Neural cell (in vitro differentiated cells): ENCODE measurements around the gene SLC15A5. TPM values are rescaled to one million over a fixed set of nuclear protein-coding genes. Genes with fewer than 3 reads are reported as not detected.

Source experiments
- H2AFZ ChIP-seq: fragments of 200-600, 300-800 bp; sonication (generic), shearing (Covaris generic); 2 replicates; pipeline ENCODE4 v1.6.0; 2014; ENCODE audit warnings: low read depth, mild to moderate bottlenecking, antibody characterized with exemption, low read length, moderate library complexity
- H3F3A ChIP-seq: fragments of 200-600 bp; shearing (Covaris generic); 2 replicates; pipeline ENCODE4 v1.6.1; 2016; ENCODE audit warnings: mild to moderate bottlenecking, moderate library complexity, mixed read lengths, antibody characterized with exemption, low read length; ENCODE audit not compliant: insufficient read depth, poor library complexity, severe bottlenecking
- H3K27ac ChIP-seq: fragments of 200-600, 300-800 bp; sonication (generic), shearing (Covaris generic); 2 replicates; pipeline ENCODE4 v1.5.1; 2014; ENCODE audit warnings: mild to moderate bottlenecking, low read length, moderate library complexity
- H3K27me3 ChIP-seq: fragments of 300-800, 200-600 bp; sonication (generic), shearing (Covaris generic); 2 replicates; pipeline ENCODE4 v1.6.0; 2014; ENCODE audit warnings: mild to moderate bottlenecking, low read depth, low read length, moderate library complexity; ENCODE audit not compliant: insufficient read depth
- H3K36me3 ChIP-seq: fragments of 300-800, 200-600 bp; sonication (generic), shearing (Covaris generic); 2 replicates; pipeline ENCODE4 v1.5.1; 2014; ENCODE audit warnings: mild to moderate bottlenecking, antibody characterized with exemption, low read length, moderate library complexity; ENCODE audit not compliant: insufficient read depth
- H3K4me2 ChIP-seq: fragments of 300-800, 200-600 bp; sonication (generic), shearing (Covaris generic); 2 replicates; pipeline ENCODE4 v1.6.0; 2014; ENCODE audit warnings: mild to moderate bottlenecking, low read length
- H3K4me3 ChIP-seq: fragments of 300-800, 200-600 bp; sonication (generic), shearing (Covaris generic); 2 replicates; pipeline ENCODE4 v1.5.1; 2014; ENCODE audit warnings: mild to moderate bottlenecking, low read length, moderate library complexity
- H3K79me2 ChIP-seq: fragments of 200-600 bp; shearing (Covaris generic); replicated peaks from 2 replicates; pipeline ENCODE4 v1.6.0; 2014; ENCODE audit warnings: mild to moderate bottlenecking, low read length, moderate library complexity; ENCODE audit not compliant: insufficient read depth
- H3K9ac ChIP-seq: fragments of 300-800, 200-600 bp; sonication (generic), shearing (Covaris generic); 2 replicates; pipeline ENCODE4 v1.6.1; 2016; ENCODE audit warnings: mild to moderate bottlenecking, low read length, mixed read lengths
- H3K9me2 ChIP-seq: fragments of 200-600 bp; shearing (Covaris generic); 2 replicates; pipeline ENCODE4 v1.6.1; 2016; ENCODE audit warnings: mild to moderate bottlenecking, low read length, mixed read lengths; ENCODE audit not compliant: insufficient read depth
- H3K9me3 ChIP-seq: fragments of 200-600, 300-800 bp; sonication (generic), shearing (Covaris generic); 2 replicates; pipeline ENCODE4 v1.6.1; 2016; ENCODE audit warnings: mild to moderate bottlenecking, mixed run types, low read length, moderate library complexity, mixed read lengths
- H4K20me1 ChIP-seq: fragments of 200-600 bp; shearing (Covaris generic); 2 replicates; pipeline ENCODE4 v1.6.1; 2016; ENCODE audit warnings: mild to moderate bottlenecking, mixed run types; ENCODE audit not compliant: insufficient read depth
- CTCF ChIP-seq: fragments of 450-650 bp; IDR thresholded peaks from 2 replicates; pipeline ENCODE4 v1.5.1; 2014; ENCODE audit warnings: antibody characterized with exemption, mild to moderate bottlenecking, moderate library complexity; ENCODE audit not compliant: poor library complexity, severe bottlenecking
- EP300 ChIP-seq: fragments of 450-650 bp; conservative IDR thresholded peaks from 2 replicates; pipeline ENCODE4 v1.6.1; 2014; ENCODE audit warnings: antibody characterized with exemption, mild to moderate bottlenecking, moderate library complexity; ENCODE audit not compliant: poor library complexity, severe bottlenecking
- EZH2 ChIP-seq: fragments of 200-600, 300-800 bp; shearing (Covaris generic), sonication (generic); IDR thresholded peaks from 2 replicates; pipeline ENCODE4 v1.6.1; 2014; ENCODE audit warnings: antibody characterized with exemption, low read length, borderline replicate concordance, mild to moderate bottlenecking; ENCODE audit not compliant: insufficient read depth, poor library complexity, severe bottlenecking
- MXI1 ChIP-seq: fragments of 450-650 bp; conservative IDR thresholded peaks from 2 replicates; pipeline ENCODE4 v1.6.1; 2014; ENCODE audit warnings: antibody characterized with exemption, mild to moderate bottlenecking; ENCODE audit not compliant: poor library complexity, severe bottlenecking
- POLR2AphosphoS5 ChIP-seq: IDR thresholded peaks from 2 replicates; pipeline ENCODE4 v1.6.1; 2012
- RAD21 ChIP-seq: fragments of 450-650 bp; conservative IDR thresholded peaks from 2 replicates; pipeline ENCODE4 v1.6.1; 2014; ENCODE audit warnings: antibody characterized with exemption, mild to moderate bottlenecking, moderate library complexity
- REST ChIP-seq: IDR thresholded peaks from 2 replicates; pipeline ENCODE4 v1.6.1; 2012; ENCODE audit warnings: borderline replicate concordance
- SMC3 ChIP-seq: fragments of 450-650 bp; conservative IDR thresholded peaks from 2 replicates; pipeline ENCODE4 v1.6.1; 2014; ENCODE audit warnings: antibody characterized with exemption, mild to moderate bottlenecking, moderate library complexity; ENCODE audit not compliant: poor library complexity
- TAF1 ChIP-seq: IDR thresholded peaks from 2 replicates; pipeline ENCODE4 v1.6.1; 2012; ENCODE audit warnings: low read depth
- polyA plus RNA-seq: library from polyadenylated mRNA; depleted of rRNA; stranded (reverse); fragments of >200 nt; gene quantifications from 2 replicates; pipeline ENCODE4 v1.2.3, GENCODE V29; 2014

The SLC15A5 gene
- polyA plus RNA-seq, 1 donor from 2014 or later: not detected

- Histone ChIP-seq H3K9me2 (no peaks in the 10 kb centered on the region), H3K4me2 (no peak overlapping the region)
- TF ChIP-seq EP300 (no peak), SMC3 (no peak)
Observed at GRCh38 chr12:16238661-16239060, 38.8 kb downstream of the SLC15A5 start.

GRCh38 chr12:16229676-16230075 is 47.8 kb downstream of the SLC15A5 start:
- Histone ChIP-seq H4K20me1 (no peaks in the 10 kb centered on the region), H3F3A (no peaks in the 10 kb centered on the region), H3K27me3 (no peaks in the 10 kb centered on the region), H3K9me2 (no peaks in the 10 kb centered on the region), H3K79me2 (no peaks in the 10 kb centered on the region), H3K27ac (no peak overlapping the region), H2AFZ (no peak overlapping the region), H3K36me3 (no peaks in the 10 kb centered on the region), H3K4me3 (no peak overlapping the region), H3K9ac (no peak overlapping the region), H3K9me3 (no peaks in the 10 kb centered on the region), H3K4me2 (no peak overlapping the region)
- no peak for TF ChIP-seq RAD21

More at GRCh38 chr12:16238661-16239060, 38.8 kb downstream of the SLC15A5 start:
- Histone ChIP-seq H3K27me3 (no peaks in the 10 kb centered on the region), H3K9me3 (no peaks in the 10 kb centered on the region), H3K27ac (no peak overlapping the region), H3K4me3 (no peak overlapping the region), H2AFZ (no peak overlapping the region), H3K9ac (no peak overlapping the region), H3K36me3 (no peaks in the 10 kb centered on the region), H3F3A (no peaks in the 10 kb centered on the region), H3K79me2 (no peaks in the 10 kb centered on the region), H4K20me1 (no peaks in the 10 kb centered on the region)

- Histone ChIP-seq H3K4me3 (no peak overlapping the region), H3K9me2 (no peaks in the 10 kb centered on the region), H3K27me3 (no peaks in the 10 kb centered on the region), H3K79me2 (no peaks in the 10 kb centered on the region), H3K36me3 (no peaks in the 10 kb centered on the region), H4K20me1 (no peaks in the 10 kb centered on the region), H3F3A (no peaks in the 10 kb centered on the region), H3K9me3 (no peaks in the 10 kb centered on the region), H3K4me2 (no peak overlapping the region), H3K27ac (no peak overlapping the region), H2AFZ (no peak overlapping the region), H3K9ac (no peak overlapping the region)
- TF ChIP-seq MXI1: no peak
- no peak for TF ChIP-seq TAF1
- TF ChIP-seq EZH2: no peak
- no peak for TF ChIP-seq CTCF
- TF ChIP-seq REST: no peak
- TF ChIP-seq EP300: no peak
- no peak for TF ChIP-seq RAD21
- no peak for TF ChIP-seq SMC3
- no peak for TF ChIP-seq POLR2AphosphoS5
Observed at GRCh38 chr12:16228067-16228466, 49.4 kb downstream of the SLC15A5 start.
